Measurements from ENCODE around the gene MYCBP2.

DNA sequence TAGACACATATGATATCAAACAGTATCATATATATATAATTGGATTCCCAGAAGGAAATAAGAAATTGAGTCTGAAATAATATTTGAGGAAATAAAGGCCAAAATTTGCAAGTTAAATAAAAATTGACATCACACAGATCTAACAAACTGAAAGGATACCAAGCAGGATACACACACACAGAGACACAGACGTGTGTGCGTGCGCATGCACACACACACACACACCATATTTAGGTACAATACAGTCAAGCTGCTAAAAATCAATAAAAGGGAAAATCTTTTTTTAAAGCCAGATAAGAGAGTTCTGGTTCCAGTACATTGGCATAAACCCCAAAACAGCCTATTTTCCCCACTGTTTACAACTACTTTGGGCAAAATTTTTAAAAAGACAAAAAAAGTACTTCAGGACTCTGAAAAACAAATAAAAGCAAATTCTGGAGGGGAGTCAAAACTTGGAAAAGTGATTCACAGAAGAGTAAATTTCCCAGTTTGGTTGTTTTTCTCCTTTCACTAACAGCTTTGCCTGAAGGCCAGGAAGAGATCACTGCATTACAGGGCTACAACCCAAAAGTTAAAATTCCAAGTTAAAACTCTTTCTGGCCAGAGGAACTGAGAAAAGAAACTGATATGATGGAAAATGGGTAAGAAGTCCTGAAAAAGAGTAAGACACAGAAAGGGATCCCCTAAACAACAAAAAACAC is 16.2 kb downstream of the MYCBP2 start:
- TF ChIP-seq CHD2 (IDR thresholded peaks at IDR 0.05; ENCODE audit: low read length, partially characterized antibody) (no peak), EZH2phosphoT487 (IDR thresholded peaks at IDR 0.05; ENCODE audit: borderline replicate concordance, low read depth) (no peak), ELF1 (IDR thresholded peaks at IDR 0.05) (no peak), YY1 (IDR thresholded peaks at IDR 0.05; ENCODE audit: low read depth) (no peak), TAF1 (IDR thresholded peaks at IDR 0.05; ENCODE audit: borderline replicate concordance, low read depth, low read length) (no peak), GABPA (IDR thresholded peaks at IDR 0.05; ENCODE audit: low read depth) (no peak), EP300 (IDR thresholded peaks at IDR 0.05; ENCODE audit: borderline replicate concordance in 1 of 2, low read depth in 1 of 2, low read length in 1 of 2) (no peak)
- TF ChIP-seq, protein P1, sequence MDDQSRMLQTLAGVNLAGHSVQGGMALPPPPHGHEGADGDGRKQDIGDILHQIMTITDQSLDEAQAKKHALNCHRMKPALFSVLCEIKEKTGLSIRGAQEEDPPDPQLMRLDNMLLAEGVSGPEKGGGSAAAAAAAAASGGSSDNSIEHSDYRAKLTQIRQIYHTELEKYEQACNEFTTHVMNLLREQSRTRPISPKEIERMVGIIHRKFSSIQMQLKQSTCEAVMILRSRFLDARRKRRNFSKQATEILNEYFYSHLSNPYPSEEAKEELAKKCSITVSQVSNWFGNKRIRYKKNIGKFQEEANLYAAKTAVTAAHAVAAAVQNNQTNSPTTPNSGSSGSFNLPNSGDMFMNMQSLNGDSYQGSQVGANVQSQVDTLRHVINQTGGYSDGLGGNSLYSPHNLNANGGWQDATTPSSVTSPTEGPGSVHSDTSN (IDR thresholded peaks at IDR 0.05): no peak
- TF ChIP-seq, protein P2, sequence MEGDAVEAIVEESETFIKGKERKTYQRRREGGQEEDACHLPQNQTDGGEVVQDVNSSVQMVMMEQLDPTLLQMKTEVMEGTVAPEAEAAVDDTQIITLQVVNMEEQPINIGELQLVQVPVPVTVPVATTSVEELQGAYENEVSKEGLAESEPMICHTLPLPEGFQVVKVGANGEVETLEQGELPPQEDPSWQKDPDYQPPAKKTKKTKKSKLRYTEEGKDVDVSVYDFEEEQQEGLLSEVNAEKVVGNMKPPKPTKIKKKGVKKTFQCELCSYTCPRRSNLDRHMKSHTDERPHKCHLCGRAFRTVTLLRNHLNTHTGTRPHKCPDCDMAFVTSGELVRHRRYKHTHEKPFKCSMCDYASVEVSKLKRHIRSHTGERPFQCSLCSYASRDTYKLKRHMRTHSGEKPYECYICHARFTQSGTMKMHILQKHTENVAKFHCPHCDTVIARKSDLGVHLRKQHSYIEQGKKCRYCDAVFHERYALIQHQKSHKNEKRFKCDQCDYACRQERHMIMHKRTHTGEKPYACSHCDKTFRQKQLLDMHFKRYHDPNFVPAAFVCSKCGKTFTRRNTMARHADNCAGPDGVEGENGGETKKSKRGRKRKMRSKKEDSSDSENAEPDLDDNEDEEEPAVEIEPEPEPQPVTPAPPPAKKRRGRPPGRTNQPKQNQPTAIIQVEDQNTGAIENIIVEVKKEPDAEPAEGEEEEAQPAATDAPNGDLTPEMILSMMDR (IDR thresholded peaks at IDR 0.05): no peak
